SIG-M5 treated with dmso at 0.1 percent for 504 hours (cell line): ENCODE measurements around the gene SLC4A1.

Experiments
- DNase-seq: peaks from one replicate; lab custom pipeline; 2025; ENCODE audit not compliant: unreplicated experiment; lab: John Stamatoyannopoulos, UW

SLC4A1 gene

DNA sequence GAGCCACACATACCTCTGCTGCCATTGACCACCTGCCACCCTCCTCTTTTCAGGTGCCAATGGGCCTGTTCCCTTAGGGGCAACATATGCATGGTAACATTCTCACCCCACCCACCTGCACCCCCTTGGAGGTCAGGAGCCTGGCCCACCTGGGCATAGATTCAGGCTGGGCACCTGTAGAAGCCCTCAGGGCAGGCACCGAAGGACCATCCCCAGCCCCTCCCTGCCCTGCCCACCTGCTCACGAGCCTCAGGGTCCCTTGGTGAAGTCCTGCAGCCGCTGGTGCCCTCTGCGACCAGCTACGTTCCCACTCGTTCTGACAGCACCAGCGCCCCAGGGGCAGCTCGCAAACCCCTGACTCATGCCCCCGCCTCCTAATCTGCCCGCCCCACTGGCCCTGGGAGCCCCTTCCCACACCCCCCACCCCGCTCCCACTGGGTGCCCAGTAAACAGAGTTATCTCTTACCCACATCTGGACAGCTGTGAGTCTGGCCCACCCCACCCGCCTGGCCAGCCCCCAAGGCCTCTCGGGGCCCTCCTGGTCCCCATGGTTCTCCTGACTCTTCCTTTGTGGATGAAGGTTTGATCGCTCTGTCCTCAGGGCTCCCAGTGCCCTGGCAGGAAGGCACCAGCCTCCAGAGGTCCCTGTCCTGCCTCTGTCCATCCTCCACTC, at the start of gene SLC4A1:
Gene SLC4A1 (minus strand): TSS at position 318 of the 673 bp plus-strand sequence. CDS start 5,269 bp downstream, outside the sequence.
- no peak for DNase-seq

DNA sequence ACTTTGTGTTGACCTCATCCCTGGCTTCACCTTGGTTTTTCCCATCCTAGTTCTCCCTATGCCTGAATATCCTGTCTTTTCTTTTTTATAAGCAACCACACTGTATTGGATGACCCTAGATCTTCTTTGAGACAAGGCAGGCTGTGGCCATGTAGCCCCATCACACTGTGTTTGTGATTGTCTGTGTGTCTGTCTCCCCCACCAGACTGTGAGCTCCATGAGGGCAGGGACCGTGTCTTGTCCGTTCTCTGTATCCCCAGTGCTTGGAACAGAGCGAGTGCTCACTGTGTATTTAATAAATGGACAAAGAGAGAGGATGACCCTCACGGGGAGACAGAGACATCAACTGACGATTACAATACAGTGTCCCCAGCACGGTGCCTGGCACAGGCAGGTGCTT, 49.6 kb upstream of the SLC4A1 start:
- DNase-seq, result no peak

DNA sequence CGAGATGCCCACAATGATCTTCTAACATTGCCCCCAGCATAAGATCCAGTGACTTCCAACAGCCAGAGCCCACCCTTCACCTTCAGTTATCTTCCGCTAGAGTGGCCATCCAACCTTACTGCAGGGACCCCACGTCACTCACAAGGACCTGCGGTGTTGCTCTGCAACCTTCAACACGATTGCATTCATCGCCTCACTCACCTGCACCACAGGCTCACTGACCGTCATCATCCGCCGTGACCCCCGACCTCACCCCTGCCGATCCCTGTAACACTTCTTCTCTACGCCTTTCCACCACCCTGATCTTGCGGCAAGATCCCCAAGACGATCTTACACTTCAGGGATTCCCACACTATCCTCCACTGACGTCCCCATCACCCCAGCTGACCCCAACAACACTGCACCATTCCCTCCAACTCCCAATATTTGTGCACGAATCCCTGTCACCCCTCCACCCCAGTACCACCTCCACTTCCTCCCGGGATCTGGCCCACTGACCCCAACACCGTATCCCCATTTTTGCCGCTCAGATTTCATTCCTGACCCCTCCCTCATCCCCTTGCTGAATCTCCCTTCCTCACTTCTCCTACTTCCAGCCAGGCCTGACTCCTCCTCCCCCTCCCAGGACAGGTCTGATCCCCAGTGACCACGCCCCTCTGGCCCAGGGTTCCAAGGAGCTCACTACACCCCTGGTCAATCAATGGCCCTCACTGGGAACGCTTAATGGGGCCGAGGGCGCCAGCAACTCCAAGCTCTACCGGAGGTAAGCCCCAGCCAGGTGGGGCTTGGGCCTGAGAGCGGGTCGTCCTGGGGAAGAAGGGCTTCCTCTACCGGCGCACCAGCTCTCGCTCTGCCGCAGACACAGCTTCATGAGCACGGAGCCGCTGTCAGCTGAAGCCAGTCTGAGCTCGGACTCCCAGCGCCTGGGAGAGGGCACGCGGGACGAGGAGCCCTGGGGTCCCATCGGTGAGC, 48.1 kb upstream of the SLC4A1 start:
- no peak for DNase-seq

DNA sequence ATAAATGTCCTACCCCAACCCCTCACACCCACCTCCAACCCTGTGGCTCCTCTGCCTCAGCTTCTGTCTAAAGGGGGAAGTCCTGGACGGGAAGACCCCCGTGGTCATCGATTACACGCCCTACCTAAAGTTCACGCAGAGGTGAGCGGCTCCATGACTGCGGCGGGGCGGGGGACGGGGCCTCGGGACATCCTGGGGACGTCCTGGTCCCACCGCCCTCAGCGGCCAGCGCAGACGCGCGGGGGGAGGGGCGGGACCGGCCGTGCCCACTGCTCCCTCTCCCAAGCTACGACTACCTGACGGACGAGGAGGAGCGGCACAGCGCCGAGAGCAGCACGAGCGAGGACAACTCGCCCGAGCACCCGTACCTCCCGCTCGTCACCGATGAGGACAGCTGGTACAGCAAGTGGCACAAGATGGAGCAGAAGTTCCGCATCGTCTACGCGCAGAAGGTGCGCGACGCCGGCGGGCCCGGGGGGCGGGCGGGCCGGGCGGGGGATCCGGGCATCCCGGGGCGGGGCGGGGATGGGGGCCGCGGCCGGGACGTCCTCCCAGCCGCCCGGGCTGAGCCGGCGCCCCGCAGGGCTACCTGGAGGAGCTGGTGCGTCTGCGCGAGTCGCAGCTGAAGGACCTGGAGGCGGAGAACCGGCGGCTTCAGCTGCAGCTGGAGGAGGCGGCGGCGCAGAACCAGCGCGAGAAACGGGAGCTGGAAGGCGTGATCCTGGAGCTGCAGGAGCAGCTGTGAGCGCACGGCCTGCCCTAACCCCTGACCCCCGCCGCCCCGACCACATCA, 47.1 kb upstream of the SLC4A1 start:
- no peak for DNase-seq

DNA sequence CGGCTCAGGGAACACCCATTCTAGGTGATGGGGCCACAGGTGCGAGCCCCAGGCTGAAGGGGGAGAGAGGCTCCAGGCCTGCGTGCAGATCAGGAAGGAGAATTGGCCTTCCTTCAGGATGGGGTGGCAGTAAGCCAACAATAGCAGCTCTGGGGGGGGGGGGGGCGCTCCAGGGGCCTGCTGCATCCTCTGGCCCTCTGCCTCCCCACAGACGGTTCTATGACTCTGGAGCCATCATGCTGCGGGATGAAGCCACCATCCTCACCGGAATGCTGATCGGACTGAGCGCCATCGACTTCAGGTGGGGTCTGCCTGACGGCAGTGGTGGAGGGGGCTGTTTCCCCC, 46.6 kb upstream of the SLC4A1 start:
- DNase-seq, result no peak

DNA sequence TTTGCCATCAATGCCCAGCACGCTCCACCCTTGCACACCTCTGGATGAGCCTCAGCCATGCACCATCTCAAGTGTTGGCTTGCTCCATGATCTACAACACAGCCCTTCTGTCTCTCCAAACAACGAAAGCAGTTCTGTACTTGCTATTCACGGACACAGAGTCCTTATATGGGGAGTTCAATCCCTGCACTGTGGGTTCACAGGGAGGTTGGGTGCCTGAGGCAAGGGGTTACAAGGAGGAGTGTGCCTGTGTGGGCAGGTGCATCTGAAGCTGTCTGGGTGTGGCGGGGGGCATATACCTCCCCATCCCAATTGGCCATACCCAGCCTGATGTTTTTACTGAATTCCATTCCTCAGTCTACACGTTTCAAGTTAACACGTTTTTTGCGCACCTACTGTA, 46.1 kb upstream of the SLC4A1 start:
- no peak for DNase-seq

DNA sequence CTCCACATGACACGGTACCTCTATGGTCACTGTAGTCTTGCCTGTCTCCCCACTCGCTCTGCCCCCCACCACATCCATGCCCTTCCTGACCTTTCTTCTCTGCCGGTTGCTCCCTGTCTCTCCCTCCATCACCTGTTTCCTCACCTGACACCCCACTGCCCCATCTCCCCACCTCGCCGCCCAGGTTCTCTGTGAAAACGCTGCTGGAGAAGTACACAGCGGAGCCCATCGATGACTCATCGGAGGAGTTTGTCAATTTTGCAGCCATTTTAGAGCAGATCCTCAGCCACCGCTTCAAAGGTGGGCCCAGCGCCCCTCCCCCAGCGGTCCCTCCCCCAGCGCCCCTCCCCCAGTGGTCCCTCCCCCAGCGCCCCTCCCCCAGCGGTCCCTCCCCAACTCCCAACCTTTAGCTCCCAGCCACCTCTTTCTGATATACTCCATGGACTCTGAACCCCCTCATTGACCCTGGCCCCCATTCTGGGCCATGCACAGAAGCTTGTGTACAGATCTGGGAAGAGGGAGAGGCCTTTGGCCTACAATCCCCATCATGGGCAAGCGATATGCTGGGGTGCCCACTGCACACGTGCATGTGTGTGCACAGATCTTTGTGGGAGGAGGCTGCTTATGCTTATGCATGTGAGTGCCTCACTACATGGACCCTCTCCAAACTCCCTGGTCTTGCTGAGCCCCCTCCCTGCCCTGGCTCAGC, 44.6 kb upstream of the SLC4A1 start:
- DNase-seq, result no peak

DNA sequence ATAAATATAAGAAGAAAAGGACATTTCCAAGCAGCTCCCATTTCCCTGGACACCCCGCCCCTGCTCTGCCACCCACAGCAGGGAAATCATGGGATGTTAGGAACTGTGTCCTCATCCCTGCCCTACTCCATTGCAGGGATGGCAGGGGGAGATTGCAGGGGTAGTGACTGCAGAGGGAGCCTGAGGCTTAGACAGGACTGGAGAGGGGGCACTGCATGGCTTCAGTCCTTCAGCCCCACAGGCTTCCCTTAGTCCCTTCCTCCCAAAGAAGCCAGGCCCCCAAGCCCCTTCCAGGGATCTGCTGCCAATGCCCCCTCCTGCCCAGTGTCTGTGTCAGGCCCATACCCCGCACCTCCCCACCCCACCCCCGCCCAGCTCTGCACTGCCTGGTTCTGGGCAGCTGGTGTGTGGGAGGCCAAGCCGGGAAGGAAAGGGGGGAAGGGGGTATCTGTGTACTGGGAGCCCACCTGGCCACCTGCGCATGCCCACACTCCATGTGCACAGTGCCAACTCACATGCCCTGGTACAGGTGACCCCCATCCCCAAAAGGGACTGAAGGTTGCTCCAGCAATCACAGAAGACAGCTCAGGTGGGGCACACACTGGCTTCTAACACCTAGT, 43.7 kb upstream of the SLC4A1 start:
- DNase-seq, result no peak

DNA sequence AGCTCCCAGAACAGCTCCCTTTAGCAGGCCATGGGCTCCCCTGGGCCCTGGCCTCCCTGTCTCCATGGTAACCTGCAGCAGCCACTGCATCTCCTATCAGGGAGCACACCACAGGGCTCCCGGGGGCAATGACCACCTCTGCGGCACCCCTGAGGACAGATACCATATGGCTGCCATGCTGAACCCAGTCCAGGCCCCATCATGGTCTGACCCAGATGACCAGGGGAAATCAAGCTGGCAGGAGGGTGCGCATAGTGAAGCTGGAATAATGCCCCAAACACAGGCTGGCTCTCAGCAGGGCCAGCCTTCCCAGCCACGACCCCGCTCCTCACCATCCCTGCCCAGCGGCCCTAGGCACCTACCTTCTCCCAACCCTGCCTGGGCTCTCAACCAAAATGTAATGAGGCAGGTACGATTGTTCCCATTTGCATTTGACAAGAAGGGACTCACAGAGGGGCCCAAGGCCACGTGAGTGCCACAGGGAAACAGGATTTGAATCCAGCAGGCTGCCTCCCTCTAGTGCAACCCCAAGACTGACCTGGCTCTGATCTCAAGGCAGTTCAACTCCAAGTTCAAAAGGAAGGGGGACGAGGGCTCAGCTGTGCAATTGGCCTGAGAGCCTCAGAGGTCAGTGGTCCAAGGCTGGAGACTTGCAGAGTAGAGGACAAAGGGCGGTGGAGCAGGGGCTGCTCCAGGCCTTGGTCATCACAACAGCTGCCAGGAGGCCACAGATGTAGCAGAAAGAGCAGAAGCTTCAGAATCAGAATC, 42.9 kb upstream of the SLC4A1 start:
- no peak for DNase-seq

DNA sequence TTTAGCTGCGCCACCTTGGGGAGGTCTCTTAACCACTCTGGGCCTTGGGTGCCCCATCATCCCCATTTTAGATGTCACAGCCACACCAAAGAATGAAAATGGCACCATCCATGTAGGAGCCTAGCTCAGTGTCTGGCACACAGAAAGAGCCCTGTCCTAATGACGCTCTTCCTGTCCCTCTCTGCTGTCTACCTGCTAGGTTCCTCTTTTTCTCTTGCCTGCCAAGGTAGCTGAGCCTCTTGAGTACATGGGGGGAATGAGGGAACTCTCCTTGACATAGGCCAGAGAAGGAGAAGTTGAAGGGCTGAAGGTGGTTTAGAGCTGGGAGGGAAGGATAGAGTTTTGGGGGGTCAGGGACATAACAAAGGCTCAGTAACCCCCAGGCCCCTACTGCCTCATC, 42.3 kb upstream of the SLC4A1 start:
- no peak for DNase-seq

DNA sequence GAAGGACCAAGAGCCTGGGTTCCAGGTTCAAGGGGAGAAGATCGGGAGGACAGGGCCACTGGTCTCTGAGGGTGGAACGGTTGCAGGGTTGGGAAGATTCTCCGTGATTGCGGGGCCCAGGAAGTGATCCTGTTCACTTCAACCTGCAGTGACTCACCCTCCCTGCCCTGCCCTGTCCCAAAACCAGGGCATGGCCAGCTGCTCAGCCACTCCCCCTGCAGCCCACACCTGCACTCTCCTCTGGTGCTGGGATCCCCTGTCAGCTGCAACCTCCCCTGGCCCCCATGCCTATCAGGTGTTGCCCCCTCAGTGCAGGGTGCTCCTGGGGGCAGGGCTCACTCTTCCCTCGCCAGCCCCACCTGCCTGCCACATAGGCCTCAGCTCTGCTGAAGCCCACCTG, 41.5 kb upstream of the SLC4A1 start:
- DNase-seq, result no peak

DNA sequence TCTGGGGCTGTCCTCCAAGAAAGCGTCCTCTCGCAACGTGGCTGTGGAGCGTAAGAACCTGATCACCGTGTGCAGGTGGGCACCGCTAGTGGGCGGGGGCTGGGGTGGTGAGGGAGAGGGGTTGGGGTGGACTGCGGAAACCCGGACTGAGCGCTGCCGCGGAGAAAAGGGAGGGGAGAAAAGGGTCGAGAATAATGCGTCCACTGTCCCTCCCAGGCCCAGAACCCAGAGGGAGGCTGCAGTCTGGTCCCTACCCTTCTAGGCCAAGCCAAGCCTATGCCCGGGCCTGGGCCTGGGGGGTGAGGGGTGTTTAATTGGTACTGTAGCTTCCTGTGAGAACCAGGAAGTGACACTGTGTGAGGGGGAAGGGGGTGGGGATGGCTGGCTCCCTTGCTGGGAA, 40.9 kb upstream of the SLC4A1 start:
- no peak for DNase-seq

DNA sequence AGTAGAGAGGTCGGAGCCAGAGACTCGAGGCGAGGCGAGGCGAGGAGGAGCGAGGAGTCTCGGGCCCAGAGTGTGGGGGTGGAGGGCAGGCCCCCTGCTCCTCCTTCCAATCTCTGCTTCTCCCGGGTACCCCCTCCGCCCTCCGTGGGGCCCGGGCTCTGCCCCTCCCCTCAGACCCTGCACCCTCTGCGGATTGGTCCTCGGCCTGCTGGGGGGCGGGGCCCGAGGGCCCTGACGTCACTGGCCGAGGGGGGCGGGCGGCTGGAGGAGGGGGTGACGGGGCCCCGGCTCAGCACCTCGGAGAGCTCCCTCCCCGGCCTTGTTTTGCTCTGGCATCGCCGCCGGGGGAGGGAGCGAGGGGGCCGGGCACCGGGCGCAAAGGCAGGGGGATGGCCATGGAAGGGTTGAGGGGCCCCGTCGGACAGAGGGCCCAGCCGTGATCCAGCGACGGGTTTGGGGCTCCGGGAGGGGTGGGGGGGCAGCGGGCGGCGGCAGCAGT, 40.4 kb upstream of the SLC4A1 start, which contains the start of gene RUNDC3A:
Gene RUNDC3A (plus strand): TSS at position 282 of the 499 bp plus-strand sequence. CDS start 232 bp downstream, outside the sequence.
- DNase-seq, result peak; percentile 60

DNA sequence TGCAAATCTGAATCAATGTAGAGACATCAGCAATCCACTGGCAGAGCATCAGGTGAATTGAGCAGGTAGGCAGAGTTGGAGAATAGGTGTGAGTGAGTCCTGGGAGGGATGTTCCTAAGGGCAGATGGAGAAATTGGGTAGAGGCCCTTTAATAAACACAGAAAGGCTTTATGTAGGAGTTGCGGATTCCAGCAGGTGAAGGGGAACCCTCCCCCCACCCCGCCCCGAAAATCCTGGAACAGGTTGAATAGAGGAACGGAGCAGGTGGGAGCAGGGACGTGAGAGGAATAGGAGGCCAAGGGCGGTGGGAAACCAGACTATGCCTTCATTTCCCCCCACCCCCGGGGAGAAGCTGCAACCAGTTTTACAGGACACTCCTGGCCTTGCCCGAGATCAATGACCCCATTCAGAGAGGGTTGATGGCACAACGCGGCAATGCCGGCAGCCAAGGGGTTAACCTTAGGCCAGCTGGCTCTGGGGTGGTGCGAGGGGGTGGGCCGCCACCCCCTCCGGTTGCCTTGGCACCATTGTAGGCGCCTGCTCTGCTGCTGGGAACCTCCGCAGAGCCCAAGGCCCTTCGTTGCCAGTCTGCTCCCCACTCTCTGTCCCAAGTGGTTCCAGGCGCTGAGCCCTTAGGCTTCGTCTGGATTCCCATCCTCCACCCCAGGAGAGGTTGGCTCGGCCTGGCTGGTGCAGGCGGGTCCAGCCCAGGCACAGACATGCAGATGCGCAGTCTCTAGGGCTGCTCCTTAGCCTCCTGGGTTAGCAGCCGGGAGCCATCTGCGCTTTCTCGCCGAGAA, 39.7 kb upstream of the SLC4A1 start:
- DNase-seq, result no peak

DNA sequence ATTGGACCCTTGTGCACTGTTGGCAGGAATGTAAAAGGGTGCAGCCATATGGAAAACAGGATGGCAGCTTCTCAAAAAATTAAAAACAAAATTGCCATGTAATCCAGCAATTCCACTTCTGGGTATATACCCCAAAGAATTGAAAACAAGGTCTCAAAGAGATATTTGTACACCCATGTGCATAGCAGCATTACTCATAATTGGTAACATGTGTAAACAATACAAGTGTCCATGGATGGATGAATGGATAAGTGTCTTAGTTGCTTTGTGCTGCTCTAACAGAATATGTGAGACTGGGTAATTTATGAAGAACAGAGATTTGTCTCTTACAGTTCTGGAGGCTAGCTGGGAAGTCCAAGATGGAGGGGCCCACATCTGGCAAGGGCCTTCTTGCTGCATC, 36.7 kb upstream of the SLC4A1 start:
- DNase-seq, result no peak

DNA sequence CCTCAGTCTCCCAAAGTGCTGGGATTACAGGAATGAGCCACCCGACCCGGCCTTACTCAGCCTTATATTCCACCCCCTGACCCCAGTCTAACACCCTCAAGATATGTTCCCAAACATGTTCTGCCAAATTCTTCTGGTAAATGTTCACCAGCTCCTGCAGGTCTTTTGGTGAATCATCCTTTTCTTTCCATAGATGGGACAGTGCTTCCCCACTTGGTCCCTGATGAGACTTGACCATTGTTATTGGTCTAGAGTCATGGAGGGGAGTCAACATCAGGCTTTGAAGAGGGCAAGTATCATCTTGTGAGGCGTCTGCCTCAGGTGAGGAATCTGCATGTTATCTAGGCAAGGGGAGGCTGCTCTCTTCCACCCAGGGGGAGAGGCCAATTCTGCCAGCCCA, 30.0 kb upstream of the SLC4A1 start:
- no peak for DNase-seq

DNA sequence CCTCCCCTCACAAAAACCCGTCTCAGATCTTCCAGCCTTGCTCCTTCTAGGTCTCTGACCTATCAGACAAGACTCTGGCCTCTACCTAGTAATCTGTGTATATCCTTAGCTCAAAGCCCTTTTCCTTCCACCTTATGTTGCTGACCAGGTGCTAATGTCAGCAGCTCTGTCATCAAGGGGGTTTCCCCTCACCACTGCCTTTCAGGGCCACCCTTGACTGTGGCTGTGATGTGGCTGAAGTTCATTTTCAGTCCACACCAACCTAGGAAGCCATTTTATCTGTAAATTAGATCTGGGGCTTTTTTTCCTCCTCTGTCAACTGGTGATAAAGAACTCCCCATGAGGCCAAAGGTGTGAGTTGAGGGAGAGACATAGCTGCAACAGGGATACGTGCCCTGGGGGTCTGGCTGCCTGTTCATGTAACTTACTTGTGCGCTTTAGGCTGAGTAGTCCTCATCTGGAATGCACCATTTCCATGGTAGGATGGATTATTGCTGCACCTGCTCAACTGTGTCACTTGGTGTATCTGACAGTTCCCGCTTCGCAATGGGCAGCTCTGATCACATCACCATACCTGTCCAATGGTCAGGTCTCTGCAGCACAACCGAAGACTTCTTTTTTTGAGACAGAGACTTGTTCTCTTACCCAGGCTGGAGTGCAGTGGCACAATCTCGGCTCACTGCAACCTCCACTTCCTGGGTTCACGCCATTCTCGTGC, 25.7 kb upstream of the SLC4A1 start:
- no peak for DNase-seq

DNA sequence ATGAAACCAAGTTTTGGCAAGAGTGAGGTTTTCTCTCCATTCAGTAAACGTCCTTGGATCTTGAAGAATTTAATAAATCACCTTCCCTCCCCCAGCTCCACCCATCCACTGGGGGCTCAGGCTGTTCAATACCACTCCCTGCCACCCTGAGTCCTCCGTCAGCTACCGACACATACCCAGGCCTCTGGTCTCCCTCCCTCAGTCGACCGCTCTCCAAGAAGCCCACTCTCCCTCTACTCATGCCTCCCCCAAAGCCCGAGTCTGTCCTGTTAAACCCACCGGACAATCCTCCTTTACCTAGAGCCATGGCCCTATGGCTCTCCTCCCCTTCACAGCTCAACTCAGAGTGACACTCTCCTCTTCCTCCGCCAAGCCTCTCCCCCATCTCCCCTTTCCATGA, 19.7 kb upstream of the SLC4A1 start:
- DNase-seq, result no peak
